ENCODE results near the gene KMT2D.

DNA sequence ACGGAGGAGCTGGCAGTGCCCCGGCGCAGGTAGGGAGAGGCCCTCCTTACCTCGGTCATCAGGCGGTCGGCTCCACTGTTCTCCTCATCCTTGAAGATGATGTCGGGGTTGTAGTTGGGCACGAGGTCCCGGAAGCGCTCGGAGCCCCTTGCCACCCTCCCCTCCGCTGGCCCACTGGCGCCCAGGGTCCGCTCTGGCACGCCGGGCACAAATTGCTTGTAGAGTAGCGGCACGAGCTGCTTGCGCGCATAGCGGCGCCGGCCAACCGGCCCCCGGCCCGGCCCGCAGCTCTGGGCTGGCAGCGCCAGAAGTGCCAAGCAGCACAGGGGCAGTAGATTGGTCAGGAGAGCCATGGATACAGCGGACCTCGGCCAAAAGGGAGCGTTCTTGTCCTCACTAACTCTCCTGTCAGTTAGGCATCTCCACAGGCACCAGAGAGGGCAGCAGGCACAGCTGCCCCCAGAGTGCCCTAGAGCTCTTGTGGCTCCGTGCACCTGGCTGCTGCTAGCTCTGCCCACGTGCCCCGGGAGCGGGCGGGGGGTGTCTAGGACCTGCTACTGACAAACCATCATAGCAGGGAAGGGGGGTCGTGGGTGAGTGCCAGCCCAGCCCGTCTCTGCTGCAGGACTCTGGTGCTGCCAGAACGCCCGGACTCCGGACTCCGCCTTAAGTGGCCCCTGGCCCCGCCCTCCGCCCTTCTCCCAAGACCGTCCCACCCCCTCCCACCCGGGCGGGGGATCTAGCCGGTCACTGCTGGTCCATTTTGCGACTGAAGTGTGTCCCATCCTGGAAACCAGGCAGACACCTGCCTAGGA lies 33.8 kb upstream of the KMT2D start, which contains the start of gene DHH:
- peak; percentile 62 for TF ChIP-seq EZH2 (IDR thresholded peaks at IDR 0.05; ENCODE audit: low read length, unreplicated experiment)
- TF ChIP-seq, protein P1, sequence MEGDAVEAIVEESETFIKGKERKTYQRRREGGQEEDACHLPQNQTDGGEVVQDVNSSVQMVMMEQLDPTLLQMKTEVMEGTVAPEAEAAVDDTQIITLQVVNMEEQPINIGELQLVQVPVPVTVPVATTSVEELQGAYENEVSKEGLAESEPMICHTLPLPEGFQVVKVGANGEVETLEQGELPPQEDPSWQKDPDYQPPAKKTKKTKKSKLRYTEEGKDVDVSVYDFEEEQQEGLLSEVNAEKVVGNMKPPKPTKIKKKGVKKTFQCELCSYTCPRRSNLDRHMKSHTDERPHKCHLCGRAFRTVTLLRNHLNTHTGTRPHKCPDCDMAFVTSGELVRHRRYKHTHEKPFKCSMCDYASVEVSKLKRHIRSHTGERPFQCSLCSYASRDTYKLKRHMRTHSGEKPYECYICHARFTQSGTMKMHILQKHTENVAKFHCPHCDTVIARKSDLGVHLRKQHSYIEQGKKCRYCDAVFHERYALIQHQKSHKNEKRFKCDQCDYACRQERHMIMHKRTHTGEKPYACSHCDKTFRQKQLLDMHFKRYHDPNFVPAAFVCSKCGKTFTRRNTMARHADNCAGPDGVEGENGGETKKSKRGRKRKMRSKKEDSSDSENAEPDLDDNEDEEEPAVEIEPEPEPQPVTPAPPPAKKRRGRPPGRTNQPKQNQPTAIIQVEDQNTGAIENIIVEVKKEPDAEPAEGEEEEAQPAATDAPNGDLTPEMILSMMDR (conservative IDR thresholded peaks at IDR 0.05; ENCODE audit: low read depth, low read length) = no peak
